A375 (cell line): ENCODE measurements around the gene CFAP206. TPM values are rescaled to one million over a fixed set of nuclear protein-coding genes. Genes with fewer than 3 reads are reported as not detected.

Experiments
- small RNA-seq: library from RNA; depleted of rRNA; stranded (forward); fragments of <200 nt; gene quantifications from one replicate; pipeline ENCODE3, GENCODE V24; 2014
- total RNA-seq: library from RNA; depleted of rRNA; stranded (reverse); fragments of >200 nt; shearing (Covaris generic); gene quantifications from 2 replicates; pipeline ENCODE4 v1.2.3, GENCODE V29; 2014; rRNA removed

Gene CFAP206
- total RNA-seq = not detected in 2 replicates

DNA sequence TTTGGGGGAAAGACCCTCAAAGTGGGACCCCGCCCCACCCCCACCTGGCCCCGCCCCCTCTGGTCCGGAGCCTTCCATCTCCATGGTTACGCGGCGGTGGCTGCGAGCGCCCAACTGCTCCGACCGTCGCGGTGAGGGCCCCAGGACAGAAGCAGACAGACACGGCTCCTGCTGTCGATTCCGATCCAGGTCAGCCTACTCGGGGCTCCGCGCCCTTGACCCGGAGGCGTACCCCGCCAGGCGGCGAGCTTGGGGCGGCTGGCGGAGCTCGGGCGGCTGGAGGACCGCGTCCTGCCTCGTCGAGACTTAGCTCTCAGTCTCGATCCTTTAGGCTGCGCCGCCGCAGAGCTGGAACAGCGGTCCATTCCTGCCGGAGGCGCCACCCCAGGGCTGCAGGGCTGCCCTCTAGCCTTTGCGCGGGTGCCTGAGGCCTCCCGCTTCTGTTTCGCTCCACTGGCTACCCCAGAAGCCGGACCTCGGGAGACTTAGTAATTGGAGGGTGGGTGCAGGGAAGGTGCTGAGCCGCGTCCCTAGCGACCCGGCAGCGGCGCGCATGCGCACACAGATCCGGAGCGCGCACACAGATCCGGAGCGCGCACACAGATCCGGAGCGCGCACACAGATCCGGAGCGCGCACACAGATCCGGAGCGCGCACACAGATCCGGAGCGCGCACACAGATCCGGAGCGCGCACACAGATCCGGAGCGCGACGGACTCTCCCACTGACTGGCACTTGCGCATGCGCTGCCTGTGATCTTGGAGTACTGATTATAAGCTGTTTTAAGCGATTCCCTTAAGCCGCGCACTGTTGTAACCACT is at the start of gene CFAP206:
Gene CFAP206 (plus strand): TSS at position 72 of the 820 bp plus-strand sequence. CDS start 1,868 bp downstream, outside the sequence.

GRCh38 chr6:87472525-87473418 is 65.0 kb downstream of the CFAP206 start, which contains the start of gene SLC35A1:
Gene SLC35A1 (plus strand): TSS chr6:87472974. CDS start chr6:87473004, 30 bp downstream.

Small RNA genes lying within 50 kb of the gene (small RNA-seq; reads per million reads assigned to genes)
- gene AL049697.2 (not detected), gene RNU6-444P (not detected)

Other genes with a start within 250 kb of the CFAP206 start
- 2.7 and 2.8 TPM in 2 replicates for gene SMIM8, start 85.4 kb upstream of the CFAP206 start, total RNA-seq
- gene GJB7, start 78.7 kb upstream of the CFAP206 start, total RNA-seq = 0.30 TPM in 1 of 2 replicates, not detected in the other
- 0.82 and 2.0 TPM in 2 replicates for gene C6orf163, start 63.2 kb upstream of the CFAP206 start, total RNA-seq
- 7.2 and 7.4 TPM in 2 replicates for gene SLC35A1, start 65.0 kb downstream of the CFAP206 start, total RNA-seq
- gene RARS2, start 182.0 kb downstream of the CFAP206 start, total RNA-seq = 21.4 and 26.6 TPM in 2 replicates
- 10.9 and 12.4 TPM in 2 replicates for gene ORC3, start 182.2 kb downstream of the CFAP206 start, total RNA-seq